HG03342 (cell line): ENCODE results near the gene CCDC33.

Source experiments
- ATAC-seq: cut with Tn5 transposase; IDR thresholded peaks from one replicate; pipeline ENCODE4 v1.9.1; 2021; ENCODE audit warnings: mild to moderate bottlenecking, moderate library complexity; ENCODE audit not compliant: unreplicated experiment

The CCDC33 gene

DNA sequence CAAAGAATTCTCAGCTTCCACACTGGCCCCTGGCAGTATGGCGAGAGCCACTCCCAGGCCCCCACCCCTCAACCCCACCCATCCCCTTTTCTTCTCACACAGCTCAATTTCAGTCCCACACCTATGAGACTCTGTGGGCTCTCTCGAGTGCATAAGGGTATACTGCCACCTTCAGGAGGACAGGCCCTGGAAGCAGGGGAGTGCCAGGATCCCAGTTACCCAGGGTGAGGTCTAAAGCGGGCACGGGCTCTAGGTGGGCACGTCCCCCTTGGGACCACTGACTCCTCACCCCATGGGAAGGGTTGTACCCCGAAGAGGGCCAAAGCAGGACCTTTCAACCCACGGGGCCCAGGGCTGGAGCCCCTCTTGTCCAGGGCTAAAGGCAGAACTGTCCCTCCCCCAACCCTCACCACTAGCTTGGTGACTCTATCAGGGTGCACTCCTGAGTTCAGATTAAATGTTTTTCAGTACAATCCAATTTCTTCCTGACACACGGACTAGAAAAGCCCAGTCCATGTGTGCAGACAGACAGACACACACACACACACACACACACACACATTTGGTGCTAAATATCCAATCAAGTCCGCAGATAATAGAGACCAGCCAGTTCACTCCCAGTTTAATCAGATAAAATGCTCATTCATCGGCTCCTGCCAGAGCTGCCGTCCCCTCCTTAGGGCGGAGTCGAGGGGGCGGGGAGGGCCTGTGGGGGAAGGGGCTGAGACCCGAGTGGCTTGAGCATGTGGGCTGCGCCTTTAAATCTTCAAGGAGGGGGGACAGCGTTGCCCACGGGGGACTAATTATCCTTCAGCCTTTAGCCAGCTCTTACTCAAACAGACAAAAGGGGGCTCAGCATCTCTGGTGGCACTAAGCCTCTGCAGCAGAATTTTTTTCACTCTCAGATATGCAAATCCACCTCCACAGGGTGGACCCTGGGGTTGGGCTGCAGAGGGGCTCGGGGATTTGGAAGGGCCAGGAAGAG, 72.0 kb downstream of the CCDC33 start:
- ATAC-seq: no peak

DNA sequence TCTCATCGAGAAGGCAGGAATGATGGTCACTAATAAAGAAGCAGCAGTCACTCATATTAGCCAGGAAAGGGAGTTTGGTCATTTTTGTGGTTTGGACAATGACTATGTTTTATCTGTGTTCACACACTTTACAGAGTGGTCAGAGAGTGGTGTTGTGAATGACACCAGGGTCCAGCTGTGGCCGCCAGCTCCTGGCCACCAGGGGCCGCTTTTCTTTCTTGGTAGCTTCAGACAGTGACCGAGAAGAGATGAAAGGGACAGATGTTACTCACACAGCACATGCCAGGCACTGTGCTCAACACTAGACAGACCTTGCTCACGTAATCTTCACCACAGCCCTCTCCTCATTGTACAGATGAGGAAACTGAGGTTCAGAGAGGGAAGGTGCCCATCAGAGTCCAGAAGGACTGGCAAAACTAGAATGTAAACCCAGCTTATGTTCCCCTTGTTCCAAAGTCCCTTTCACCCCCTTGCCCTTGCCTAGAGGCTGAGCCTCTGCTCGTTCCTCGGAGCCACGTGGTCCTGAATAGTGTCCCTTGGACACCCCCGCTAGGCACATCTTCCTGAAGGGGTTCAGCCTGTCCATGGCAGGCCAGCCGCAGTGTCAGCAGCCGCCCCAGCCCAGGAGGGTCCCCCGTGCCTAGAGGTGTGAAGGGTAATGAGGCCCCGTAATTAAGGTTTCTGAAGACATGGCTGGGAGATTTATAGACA, 75.8 kb downstream of the CCDC33 start:
- no peak for ATAC-seq

DNA sequence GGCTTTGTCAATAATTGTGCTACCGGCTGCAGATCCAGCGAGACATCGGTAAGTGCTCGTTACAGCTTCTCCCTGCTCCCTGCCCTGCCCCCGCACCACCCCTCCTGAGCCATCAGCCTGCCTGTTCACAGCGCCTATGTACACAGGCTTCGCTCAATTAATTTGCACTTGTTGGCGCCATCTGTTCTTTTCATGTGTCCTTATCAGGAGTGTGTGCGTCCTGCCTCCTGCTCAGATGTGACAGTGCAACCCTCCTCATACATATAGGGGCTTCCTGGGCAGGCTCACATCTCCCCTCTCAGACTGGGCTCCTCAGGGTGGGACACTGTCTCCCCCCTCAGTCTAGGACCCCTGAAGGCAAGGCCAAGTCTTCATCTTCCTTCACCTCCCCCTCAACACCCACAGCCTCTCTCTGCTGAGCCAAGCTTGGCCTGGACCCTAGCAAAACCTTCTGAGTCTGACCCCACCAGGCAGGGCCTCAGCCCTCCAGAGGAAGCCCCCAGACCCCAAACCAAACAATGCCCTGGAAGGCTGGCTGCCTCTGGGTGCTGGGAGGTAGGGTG, 76.4 kb downstream of the CCDC33 start:
- no peak for ATAC-seq

DNA sequence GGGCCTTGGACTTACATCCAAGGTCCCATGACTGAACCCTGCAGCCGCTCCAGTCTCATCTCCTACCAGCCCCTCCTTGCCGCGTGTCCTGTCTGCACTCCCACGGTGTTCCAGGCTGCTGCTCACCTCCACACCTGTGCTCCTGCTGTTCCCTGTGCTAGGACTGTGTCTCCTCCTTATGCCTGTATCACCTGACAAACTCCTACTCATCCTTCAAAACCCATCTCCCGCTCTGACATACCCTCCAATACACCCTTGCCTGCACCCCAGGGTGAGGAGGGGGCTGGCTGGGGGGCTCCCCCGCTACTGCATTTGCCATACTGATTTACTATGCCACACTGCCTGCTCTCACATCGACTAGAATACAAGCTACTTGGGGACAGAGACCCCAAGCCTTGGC, 77.8 kb downstream of the CCDC33 start:
- no peak for ATAC-seq

DNA sequence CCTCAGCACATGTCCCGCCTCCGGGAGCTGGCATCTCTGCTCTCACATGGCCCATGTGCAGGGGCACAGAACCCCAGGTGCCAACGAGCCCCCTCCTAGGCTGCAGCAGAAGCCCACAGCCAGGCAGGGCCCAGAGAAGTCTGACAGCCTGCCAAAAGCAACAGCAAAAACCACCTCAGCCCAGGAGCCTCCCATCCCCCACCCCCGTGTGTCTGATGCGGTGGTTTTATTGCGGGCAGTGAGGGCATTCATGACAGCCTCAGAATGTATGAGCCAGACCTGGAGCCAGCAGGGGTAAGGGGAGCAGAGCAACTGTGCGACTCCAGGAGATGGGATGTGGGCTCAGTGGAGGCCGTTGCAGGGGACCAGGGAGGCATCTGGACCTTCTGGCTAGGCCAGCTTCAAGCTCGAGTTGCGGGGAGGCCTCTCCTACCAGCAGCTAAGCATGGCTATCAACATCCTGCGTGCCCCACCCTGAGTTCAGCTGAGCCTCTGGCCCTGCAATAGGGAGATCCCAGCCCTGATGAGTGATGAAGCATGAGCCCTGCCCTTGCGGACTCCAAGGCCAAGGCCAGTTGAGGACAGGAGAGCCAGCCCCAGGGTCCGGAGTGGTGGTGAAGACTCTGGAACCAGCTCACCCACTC, 78.8 kb downstream of the CCDC33 start:
- ATAC-seq: no peak

DNA sequence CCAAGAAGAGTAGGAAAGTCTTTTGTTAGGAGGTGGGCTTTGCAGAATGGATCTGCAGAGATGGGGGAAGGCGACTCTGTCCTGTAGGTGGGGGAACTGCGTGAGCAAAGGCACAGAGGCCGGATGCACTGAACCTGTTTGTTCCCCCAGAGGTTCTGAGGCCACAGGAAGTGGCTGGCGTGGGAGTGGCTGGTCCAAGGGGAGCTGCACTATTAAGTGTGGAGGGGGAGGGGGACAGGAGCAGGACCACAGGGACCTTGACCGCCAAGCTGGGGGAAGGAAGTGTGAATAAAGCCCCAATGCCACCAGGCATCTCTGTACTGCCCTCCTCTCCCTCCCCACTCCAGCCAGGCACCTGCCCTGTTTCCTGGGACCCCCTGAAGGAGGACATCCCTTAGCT, 79.5 kb downstream of the CCDC33 start:
- ATAC-seq: no peak

DNA sequence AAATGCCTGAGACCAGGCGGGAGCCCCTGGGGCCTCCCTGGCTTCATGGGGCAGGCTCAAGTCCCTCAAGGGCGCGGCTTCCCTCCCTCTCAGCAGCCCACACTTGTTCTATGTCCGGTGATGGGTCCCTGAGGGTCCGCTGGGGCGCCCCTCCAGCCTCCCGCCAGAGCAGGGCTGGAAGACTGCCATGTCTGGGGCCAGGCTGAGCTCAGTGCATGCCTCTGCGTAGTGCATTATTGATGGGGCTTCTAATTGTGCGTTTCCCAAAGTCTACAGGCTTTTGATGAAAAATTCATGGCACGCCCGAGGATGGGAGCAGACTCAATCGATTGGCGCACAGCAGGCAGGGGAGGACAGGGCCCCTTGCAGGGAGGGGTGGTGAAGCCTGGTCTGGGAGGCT, 80.0 kb downstream of the CCDC33 start:
- no peak for ATAC-seq

DNA sequence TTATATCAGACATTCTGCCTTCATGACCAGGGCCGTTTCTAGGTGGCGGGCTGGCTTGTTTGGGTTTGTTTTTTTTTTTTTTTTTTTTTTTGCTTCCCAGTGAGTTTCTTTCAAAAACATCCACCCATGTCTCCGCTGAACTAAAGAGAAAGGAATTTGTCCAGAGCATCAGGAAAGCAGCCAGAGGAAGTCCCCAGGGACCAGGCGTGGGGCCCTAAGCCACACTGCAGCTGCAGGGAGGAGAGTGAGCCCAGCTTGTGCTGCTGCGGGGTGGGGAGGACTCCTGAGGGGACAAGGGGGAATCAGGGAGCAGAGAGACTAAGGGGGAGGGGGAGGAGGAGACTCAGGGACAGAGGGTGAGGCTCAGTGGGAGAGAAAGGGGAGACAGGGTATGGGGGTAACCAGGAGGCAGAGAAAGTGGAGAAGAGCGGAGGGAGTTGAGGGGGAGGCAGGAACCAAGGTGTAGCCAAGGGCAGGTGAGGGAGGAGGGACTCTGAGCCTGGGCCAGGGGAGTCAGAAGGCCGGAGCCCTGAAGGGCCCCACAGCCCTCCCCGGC, 81.8 kb downstream of the CCDC33 start:
- no peak for ATAC-seq

DNA sequence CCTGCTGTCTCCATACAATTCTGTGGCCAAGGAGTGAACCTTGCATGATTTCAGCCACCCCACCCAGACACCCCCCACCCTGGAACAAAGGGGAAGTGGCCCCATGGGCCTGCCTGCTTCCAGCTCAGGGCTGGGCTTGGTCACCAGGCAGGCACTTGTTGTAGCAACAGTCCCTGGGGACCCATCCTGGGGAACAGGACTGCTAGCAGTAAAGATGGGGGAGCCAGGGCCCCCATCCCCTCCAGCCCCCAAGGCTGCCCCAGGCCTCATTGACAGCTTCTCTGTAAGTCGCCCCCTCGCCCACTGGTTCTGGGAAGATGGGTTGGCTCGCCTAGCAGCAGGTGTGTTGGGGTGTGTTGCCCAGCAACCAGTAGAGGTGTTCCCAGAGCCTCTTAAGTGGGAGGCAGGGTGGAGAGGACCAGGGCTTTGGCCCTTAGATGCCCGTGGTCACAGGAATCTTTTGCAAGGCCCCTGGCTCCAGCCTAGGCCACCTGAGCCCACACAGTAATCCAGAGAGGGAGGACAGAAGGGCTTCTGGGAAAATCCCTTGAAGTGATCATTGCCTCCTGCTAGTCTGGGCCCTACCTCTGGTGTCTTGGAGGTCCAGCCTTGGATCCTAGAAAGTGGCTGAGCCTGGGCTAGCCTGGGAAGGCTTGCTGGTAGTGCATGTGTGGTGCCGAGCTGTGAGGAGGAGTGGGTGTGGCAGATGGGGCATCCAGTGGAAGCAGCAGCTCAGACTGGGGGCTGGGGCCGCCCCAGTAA, 82.4 kb downstream of the CCDC33 start:
- ATAC-seq: no peak

DNA sequence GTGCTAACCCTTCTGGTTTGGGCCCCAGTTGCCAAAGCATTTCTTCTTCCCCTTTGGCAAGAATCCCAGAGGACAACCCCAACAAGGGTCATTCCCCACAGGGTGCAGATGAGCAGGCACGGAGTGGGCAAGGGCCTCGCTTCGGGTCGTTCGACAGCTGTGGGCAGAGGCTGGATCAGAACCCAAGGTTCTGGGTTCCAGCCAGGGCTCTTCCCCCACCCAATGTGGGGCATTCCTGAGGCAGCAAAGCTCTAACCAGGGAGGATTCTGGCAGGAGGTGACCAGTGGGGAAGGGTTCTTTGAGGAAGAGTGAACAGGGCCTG, 83.0 kb downstream of the CCDC33 start:
- no peak for ATAC-seq

DNA sequence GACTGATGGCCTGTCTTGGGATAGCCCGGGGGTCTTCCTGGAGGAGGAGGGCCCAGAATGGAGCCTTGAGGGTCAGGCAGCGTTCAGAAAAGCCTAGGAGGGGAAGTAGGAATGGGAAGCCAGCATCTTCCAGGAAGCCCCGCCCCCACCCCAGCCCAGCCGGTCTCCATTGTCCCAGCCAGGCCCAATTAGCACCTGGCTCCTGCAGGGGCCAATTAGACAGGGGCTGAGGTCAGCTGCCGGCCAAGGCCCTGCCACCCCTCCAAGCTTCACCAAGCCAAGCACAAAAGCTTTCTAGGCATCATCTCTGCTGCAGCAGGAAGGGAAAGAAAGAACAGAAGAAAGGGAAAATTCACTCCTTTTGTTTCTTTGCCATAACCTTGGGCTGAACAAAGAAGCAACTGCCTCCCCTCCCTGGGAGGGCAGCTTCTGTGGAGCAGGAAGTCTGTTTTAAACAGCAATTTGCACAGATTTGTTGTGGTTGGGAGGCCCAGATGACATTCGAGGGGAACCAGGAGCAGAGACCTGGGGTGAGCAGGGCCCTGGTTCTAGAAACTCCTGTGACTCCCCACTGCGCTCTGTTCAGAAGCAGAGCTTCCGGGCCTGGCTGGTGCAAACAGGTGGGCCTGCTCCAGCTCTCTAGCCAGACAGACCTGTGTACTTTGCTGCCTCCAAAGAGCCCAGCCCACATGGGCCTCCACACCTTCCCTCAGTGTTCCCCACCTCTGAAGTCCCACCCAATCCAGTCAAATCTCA, 83.6 kb downstream of the CCDC33 start:
- ATAC-seq: no peak

DNA sequence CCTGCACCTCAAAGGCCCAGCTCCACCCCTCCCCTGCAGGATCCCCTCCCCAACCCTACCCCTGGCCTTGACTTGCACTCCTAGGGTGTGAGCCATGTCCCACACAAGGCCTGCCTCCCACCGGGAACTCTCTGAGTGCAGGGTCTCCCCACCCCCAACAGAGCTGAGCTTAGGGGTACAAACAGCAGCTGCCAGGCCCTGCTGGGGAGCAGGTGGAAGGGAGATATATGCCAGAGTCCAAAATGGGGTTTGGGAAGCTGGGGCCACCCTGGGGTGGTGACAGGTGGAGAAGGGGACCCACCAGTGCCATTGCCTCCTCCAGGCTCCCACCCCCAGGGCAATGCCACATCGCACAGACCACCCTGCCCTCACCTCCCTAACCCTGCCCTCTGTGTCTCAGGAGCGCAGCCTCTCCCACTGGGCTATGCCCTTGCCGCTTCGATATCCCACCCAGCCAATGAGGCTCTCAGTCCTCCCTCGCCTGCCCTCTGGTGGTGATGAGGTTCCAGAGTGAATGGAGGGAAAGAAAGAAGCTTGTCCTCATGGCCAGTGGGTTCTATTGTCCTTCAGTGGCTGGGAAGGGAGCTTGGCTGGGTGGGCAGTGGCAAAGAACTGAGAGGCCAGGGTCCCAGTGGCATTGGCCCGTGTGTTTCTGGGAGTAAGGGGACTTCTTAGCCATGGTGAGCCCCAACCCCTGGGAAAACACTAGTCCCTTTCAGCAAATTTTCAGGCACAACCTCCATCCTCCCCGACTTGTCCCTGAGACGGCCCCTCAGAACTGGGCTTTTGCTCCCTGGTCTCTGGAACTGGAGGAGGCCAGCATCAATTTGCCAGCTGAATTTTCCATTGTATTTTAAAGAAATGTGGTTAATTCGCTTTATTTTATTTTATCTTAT, 84.5 kb downstream of the CCDC33 start:
- ATAC-seq: no peak

DNA sequence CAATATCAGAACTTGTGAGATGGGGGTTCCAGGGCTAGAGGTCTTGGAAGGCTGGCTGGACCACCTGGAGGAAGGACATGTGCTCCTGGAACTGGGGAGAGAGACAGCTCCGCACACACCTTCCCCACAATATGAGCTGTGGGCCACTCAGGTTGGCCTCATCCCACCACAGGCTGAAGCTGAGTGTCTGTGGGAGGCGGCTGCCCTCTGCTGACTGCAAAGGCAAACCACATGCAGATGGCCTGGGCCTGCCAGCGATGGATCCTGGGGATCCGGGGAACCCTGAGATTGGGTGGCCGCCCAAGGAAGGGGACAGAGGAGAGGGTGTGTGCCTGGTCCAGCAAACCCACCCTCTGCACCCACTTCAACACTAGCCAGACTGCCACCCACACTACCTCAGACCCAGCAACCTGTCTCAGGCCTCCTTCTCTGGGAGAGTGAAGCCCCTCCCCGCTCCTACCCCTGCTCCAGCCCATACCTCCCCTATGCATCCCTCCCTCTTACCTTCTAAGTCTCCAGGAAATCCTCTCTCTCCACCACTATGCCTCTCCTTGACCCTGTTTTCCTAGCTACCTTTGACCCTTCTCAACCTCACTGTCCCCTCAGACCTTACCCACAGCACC, 86.5 kb downstream of the CCDC33 start:
- no peak for ATAC-seq

DNA sequence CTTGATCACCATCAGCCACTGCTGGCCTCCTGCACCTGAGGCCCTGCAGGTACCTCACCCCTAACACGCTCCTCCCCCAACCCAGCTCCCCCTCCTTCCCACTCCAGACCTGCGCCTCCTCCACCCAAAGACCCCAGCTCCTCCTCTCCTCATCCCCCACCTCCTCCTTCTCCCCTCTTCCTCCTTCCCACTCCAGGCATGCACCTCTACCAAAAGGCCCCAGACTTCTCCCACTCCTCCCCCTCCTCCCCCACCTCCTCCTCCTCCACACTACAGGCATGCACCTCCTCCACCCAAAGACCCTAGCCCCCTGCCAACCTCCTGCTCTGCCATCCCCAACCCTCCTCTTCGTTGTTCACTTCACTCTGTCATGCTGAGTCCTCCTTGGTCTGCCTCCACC, 88.6 kb downstream of the CCDC33 start:
- no peak for ATAC-seq

DNA sequence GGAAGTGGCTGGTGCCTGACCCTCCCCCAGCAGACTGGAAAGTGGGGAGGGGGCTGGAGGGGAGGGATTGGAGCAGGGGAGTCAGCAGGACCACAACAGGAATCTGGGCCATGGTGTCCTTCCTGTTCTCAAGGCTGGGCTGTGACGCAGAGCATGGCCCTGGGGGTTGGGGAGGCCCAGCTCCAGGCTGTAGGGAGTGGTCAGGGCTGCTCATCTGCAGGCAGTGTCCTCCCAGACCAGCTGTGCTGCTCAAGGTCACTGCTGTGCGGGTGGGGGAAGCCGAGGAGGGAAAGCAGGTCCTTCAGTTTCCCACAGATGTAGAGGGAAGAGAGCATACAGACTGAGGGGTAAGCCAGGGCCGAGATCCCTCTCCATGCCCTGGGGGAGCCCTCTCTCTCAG, 90.6 kb downstream of the CCDC33 start:
- ATAC-seq: no peak

DNA sequence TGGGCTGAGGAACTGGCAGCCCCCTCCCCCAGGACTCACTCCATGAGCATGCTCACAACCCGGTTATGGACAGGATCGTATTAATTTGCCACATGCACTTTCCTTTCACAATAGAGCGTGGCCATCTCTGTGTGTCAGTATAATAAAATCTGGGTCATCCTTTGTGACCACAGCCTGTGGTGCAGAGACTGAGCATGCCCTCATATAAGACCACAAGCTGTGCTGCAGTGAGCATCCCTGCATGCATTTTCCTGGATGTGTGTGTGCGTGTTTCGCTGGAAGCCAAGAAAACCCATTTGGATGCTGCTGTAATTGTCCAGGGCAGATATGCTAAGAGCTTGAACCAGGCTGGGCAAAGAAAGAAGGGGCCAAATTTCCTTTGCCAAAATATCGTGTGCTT, 91.6 kb downstream of the CCDC33 start:
- ATAC-seq: no peak

DNA sequence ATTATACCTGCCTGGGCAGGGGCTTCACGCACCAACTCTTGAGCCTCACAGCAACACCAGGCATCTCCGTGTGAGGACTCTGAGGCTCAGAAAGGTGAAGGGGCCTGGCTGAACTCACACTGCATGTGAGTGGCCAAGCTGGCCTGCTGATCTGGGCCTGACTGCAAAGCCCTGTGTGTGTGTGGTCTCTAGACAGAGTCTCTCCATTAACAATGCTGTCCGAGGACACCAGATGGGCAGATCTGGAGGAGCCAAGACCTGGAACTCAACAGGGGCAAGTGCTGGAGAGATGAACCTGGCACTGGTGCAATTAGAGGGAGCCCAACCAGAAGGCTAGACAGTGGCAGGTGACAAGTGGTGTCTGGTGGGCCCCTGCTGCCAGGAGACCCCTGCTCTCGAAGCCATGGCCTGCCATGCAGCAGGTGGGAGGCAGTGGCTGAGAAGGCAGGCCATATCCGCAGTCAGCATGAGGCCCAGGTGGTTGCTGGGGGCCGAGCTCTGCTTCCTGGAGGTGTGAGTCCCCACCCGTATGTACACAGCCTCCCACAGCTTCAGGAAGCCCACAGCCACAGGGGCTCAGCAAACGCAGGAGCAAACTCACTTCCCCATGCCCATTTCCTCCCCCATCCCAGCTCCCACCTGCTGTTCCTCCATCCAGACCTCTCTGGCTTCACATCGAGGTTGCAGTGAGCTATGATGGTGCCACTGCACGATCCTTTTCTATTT, 92.4 kb downstream of the CCDC33 start:
- ATAC-seq: no peak
